K562 (cell line): ENCODE measurements around the gene PASD1. TPM values are rescaled to one million over a fixed set of nuclear protein-coding genes. Genes with fewer than 3 reads are reported as not detected.

ENCODE experiments used
- CHCHD3 ChIP-seq: fragments of 250-450 bp; sonication (Bioruptor Pico); IDR thresholded peaks from 2 replicates; pipeline ENCODE4 v2.1.2; 2022; ENCODE audit warnings: mild to moderate bottlenecking
- CREM ChIP-seq: IDR thresholded peaks from 2 replicates; pipeline ENCODE4 v1.6.1; 2014; ENCODE audit warnings: antibody characterized with exemption, low read depth
- CTCFL ChIP-seq: IDR thresholded peaks from 2 replicates; pipeline ENCODE4 v1.6.1; 2011; ENCODE audit warnings: borderline replicate concordance, low read depth, mild to moderate bottlenecking, moderate library complexity, low read length; ENCODE audit not compliant: insufficient read depth, poor library complexity, severe bottlenecking
- L3MBTL2 ChIP-seq: fragments of 450-650 bp; IDR thresholded peaks from 2 replicates; pipeline ENCODE4 v1.6.1; 2016; ENCODE audit warnings: mild to moderate bottlenecking, moderate library complexity
- REST ChIP-seq, 2 experiments: fragments of 450-650 bp; formaldehyde crosslinking in 1 of 2; IDR thresholded peaks; 2 replicates each; pipeline versions ENCODE4 v1.4.0 to v1.6.1; 2014 to 2020; ENCODE audit warnings: mild to moderate bottlenecking in 2 of 2, borderline replicate concordance in 1 of 2, low read depth in 1 of 2
- SMC3 ChIP-seq: conservative IDR thresholded peaks from 2 replicates; pipeline ENCODE4 v1.6.1; 2011; ENCODE audit warnings: low read depth, low read length, improper control_type of control experiment; ENCODE audit not compliant: insufficient read depth
- ZNF584 ChIP-seq: fragments of 200-800 bp; sonication (Bioruptor generic); IDR thresholded peaks from 2 replicates; pipeline ENCODE4 v1.6.1; 2016; ENCODE audit warnings: low read depth, mild to moderate bottlenecking, missing genetic modification characterization, missing compliant biosample characterization
- polyA plus RNA-seq, 8 experiments: library from polyadenylated mRNA; depleted of rRNA in 4 of 8; stranded (reverse) in 5 of 8; unstranded in 3 of 8; fragments of >200 nt; fragmentation: Nextera tagmentation in 2 of 8; fragmentation: Illumina TruSeq in 1 of 8; extraction: Ambion mirVana in 2 of 8; extraction: Trizol in 1 of 8; gene quantifications; 2 replicates each; pipeline versions ENCODE4 v1.2.1 to v1.2.3, GENCODE V29; 2011 to 2014; ENCODE audit warnings: inconsistent platforms in 1 of 8, missing spikeins in 1 of 8
- total RNA-seq, 7 experiments: library from RNA; depleted of rRNA in 6 of 7; stranded (reverse); fragments of >200 nt in 6 of 7; fragmentation: Illumina TruSeq in 2 of 7; extraction: Trizol in 2 of 7; gene quantifications; 2 replicates each; pipeline versions ENCODE4 v1.2.1 to v1.2.3, GENCODE V29; 2011 to 2021; ENCODE audit warnings: low replicate concordance in 1 of 7

PASD1 gene
- total and polyA plus RNA-seq, 9 of the 15 experiments (the other 6 are each of a cell fraction or from before 2014, with no cell fraction given) = 1.7 to 12.8 (median 9.6) TPM

GRCh38 chrX:151722241-151722846, 158.9 kb downstream of the PASD1 start (continued):
- TF ChIP-seq CTCFL (peak; percentile 75), REST (IDR thresholded peaks at IDR 0.05; ENCODE audit: borderline replicate concordance) (peak; percentile 36; the same call in 1 of the 2 replicates), REST (CRISPR knock-in tag; IDR thresholded peaks at IDR 0.05; ENCODE audit: low read depth) (no peak), L3MBTL2 (0 out of 2 replicates have a peak, but pooled peaks have one; percentile 22), CREM (peak; percentile 27; the same call in 1 of the 2 replicates), ZNF584 (no peak), SMC3 (peak; percentile 69), CHCHD3 (no peak)
